ENCODE measurements around the gene NUAK2.

- TF ChIP-seq CTCF (IDR thresholded peaks at IDR 0.05; ENCODE audit: insufficient read depth, low read length, poor library complexity, severe bottlenecking) (no peak), EZH2phosphoT487 (conservative IDR thresholded peaks at IDR 0.05; ENCODE audit: low read length) (no peak)
These were observed 37.0 kb upstream of the NUAK2 start for GRCh38 chr1:205358579-205358978.

Data from SU-DHL-6 (cell line).